Stimulated activated CD8-positive, alpha-beta memory T cell treated with anti-CD3 and anti-CD28 coated beads, Interleukin-4, amount 100 ng/mL, for 24 hours (primary cell): ENCODE data around the gene APLF.
"Not testable (repeated sequence)": the region's sequence is repeated elsewhere in the genome, so short reads cannot be mapped to it uniquely, and the experiment has no call there.

Experiments used
- DNase-seq: peaks from one replicate; pipeline ENCODE4 v3.0.0-alpha.2; 2020; ENCODE audit warnings: low read depth

APLF gene

DNA sequence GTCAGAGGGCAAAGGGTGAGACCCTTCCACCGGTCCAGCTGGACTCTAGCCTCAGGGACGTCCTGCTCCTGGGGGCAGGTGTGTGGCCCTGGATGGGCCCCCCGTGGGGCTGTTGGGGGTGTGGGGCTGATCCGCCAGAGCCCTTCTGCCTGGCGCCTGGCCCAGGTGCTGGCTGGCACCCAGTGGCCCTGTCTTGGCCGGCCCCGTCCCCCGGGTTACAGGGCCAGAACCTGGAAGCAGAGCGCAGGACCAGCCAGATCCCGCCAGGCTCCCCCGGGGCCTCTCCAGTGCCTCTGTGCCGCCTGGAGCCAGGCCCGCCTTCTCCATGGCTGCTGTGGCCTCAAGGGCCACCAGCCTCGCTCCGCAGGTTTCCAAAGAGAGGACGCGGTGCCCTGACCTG is 62.3 kb downstream of the APLF start:
- not testable (repeated sequence) for DNase-seq

DNA sequence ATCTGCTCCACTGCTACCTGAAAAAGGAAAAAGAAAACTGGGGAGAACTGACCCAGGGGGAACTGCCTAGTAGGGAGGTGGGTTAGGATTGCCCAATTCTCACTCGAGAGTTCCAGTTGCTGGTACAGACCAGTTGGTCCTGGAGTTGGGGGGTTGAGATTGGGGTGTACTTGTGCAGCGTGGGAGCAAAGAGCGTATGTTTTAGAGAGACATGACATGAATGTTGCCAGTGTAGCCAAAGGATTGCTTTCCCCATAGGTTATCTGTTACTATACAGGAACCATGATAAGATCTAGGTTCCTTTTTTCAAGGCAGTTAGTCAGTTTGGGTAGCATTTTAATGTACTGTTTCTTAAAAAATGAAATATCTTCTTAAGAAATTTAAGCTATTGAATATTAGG is 68.6 kb downstream of the APLF start:
- no peak for DNase-seq

DNA sequence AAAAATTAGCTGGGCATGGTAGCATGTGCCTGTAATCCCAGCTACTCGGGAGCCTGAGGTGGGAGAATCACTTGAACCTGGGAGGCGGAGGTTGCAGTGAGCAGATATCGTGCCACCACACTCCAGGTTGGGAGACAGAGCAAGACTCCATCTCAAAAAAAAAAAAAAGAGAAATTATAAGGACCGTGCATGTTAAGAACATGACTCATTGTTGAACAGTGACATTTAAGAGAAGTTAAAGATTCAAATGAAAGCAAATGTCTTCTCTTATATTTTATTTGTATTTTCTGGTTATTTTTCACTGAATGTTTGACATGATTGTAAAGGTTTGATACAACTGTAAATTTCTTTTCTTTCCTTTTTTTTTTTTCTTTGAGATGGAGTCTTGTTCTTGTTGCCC is 69.6 kb downstream of the APLF start:
- DNase-seq = no peak

DNA sequence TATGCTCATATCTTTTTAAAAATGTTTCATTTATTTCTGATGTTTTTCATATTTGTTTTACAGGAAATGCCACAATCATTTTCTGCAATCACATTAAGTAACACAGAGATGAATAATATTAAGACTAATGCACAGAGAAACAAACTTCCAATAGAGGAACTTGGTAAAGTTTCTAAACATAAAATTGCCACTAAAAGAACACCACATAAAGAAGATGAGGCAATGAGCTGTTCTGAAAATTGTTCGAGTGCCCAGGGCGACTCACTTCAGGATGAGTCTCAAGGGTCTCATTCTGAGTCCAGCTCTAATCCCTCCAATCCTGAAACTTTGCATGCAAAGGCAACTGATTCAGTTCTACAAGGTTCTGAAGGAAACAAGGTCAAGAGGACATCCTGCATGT is 70.4 kb downstream of the APLF start:
- no peak for DNase-seq

DNA sequence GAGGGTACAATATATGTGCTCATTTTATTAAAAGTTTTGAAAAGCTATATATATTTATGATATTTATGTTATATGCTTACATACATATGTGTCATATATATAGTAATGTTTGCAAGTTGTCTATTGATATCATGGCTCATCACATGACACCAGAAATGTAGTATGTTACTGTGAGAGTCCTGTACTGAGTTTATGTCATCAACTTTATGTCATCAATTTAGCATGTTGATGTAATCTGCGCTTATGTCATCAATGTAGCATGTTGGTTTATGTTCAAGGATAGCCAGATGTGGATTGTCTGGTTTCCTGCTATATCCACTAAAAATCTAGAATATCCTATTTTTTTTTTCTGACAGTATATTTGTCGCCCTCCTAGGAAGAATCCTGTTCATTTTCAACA is 77.4 kb downstream of the APLF start:
- no peak for DNase-seq

DNA sequence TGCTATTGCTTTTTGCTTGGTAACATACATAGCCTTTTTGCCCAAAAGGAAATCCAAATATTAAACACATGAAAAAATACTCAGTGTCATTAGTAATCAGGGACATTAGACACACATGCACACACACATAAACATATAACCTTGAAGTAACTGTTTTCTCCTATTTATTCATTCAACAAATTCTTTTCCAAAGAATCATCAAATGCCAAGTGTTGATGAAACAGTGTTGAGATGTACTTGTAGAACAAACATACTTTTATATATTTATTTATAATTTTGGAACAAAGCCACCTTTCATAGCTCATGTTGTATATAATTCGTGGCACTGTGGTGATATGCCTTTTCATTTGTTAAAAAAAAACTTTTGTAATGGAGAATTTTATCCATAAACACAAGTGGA is 81.0 kb downstream of the APLF start:
- no peak for DNase-seq

DNA sequence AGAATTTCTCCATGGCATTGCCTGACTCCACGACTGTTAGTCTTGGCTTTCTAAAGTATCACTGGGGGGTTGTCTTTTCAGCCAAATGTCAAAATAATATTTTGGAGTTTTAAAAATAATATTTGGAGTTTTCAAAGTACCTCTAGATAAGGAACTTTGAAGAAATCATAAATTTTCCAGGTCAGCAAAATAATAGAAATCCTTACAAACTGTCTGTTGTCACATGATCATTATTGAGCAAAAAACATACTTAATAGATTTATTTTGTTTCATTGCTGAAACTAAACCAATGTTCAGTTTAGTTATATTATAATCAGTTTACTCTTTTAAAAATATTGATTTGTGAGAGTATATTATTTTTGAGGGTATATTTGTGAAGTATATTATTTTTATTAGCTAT is 85.7 kb downstream of the APLF start:
- DNase-seq = no peak

DNA sequence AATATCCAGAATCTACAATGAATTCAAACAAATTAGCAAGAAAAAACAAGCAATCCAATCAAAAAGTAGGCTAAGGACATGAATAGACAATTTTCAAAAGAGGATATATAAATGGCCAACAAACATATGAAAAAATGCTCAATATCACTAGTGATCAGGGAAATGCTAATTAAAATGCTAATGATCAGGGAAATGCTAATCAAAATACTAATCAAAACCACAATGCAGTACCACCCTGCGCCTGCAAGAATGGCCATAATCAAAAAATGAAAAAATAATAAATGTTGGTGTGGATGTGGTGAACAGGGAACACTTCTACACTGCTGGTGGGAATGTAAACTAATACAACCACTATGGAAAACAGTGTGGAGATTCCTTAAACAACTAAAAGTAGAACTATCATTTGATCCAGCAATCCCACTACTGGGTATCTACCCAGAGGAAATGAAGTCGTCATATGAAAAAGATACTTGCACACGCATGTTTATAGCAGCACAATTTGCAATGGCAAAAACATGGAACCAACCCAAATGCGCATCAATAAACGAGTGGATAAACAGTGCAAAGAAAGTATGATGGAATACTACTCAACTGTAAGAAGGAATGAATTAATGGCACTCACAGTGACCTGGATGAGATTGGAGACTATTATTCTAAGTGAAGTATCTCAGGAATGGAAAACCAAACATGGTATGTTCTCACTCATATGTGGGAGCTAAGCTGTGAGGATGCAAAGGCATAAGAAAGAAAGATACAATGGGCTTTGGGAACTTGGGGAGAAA is 88.2 kb downstream of the APLF start:
- DNase-seq = not testable (repeated sequence)

DNA sequence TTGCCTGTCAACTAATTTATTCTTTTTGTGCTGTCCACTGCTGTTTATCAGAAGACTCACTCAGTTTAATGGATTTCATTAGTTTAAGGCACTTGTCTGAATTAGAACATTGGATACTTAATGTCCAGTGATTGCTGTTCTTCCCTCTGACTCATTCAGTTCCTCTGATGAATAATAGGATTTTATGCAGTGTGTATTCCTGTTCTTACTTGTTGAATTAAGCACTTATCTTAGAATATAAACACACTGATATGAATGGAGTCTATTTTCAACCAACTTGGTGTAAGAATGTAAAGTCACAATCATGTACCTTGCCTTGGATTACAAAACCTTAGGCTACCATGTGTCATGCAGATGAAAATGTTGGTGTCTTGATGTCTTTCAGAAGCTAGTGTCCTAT is 89.0 kb downstream of the APLF start:
- no peak for DNase-seq

DNA sequence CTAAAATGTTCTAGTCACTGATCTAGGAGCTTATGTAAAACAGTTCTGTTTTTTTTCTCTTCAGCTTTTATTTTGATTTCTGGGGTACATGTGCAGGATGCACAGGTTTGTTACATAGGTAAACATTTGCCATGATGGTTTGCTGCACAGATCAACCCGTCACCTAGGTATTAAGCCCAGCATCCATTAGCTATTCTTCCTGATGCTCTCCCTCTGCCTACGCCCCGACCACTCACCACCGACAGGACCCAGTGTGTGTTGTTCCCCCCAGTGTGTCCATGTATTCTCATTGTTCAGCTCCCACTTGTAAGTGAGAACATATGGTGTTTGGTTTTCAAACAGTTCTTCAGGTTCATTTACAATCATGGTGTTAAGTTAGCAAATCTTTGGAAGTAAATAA is 91.2 kb downstream of the APLF start:
- DNase-seq = no peak

DNA sequence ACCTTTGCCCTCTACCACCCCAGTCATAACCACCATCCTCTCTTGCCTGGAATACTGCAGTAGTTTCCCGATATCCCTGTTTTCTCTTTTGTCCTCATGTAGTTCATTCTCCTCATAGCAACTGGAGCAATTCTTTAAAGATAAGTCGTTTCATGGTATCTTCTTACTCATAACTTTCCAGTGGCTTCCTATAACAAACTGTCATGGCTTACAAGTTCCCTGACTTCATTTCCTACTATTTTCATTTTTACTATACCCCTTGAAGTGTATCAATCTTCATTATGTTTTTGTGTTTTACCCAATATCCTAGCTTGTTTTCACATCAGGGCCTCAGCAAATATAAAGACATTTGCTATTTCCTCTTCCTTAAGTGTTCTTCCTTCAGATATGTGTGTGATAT is 92.3 kb downstream of the APLF start:
- DNase-seq = no peak

DNA sequence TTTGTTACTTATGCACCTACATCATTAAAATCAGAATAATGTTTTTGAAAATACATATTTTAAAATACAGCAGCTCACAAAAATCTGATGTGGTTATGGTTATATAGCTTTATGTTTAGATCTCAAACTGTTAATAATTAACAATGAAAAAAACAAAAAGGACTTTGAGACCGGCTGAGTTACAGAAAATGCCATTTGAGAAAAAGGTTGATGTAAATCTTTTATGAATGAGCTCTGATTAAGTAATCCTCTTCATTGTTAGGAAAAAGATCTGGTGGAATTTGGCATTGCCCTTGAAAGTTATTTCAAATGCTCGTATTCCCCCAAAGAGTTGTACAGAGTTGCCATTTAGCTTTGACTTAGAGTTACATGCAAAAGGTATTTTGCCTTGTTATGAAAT is 93.2 kb downstream of the APLF start:
- DNase-seq = no peak

DNA sequence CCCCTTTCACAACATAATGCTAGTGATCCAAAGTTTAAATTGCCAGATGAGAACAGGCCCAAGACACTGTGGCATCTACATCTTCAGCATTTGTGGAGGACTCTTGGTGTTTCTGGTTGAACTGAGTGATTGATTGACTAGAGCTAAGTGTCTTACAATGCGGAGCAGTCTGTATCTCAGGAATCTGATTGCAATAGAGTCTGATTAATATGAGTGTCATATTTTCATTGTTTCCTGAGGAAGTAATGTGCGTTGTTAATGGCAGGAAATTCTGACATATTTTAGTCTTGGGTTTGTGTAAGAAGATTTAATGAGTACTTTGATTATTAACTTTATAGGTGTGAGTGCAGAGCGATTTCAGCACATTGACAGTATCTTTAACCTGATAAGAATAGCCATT is 94.0 kb downstream of the APLF start:
- DNase-seq = no peak

DNA sequence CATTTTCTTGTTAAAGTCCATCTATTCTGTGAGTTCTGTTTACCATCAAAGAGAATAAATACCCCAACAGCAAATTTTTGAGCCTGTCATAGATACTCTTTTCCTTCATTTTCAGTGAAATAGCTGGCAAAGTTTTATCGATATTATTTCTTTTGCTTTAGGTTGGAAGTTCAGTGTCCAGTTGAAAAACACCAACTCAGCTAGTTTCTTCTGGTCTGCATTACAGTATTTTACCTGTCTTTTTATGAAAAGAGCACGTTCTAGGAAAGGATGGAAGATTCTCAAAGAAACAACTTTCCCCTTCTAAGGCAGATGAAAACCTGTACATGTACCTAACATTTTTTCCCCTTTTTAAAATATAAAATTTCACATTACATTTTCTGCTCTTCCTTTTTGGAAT is 95.5 kb downstream of the APLF start:
- DNase-seq = no peak

DNA sequence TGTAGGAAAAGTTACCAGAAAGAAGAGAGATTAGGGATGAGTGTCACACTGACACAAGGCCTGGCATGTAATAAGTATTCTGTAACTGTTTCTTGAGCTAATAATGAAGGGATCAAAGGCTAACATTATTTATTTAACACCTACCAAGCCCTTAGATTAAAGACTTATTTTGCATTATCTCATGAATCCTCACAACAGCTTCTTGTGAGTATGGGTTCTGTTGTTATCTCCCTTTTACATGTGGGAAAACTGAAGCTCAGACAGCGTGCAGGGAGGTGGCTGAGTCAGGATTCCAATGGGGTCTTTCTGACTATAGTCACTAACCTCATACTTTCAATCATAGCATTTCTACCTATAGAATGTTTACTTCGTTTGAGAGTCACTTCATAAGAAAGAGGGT is 97.0 kb downstream of the APLF start:
- DNase-seq = no peak

DNA sequence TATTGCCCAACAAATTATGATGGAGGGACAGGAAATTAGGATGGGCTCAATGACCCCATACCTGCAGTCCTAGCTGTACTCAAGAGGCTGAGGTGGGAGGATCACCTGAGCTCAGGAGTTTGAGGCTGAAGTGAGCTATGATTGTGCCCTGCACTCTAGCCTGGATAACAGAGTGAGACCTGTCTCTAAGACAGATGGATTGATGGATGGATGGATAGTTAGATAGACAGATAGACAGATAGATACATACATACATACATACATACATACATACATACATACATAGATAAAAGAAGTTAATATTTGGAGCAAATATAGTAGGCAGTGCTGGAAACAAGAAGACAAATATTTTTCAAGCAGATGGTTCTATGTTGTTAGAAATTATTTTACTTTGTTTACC is 97.9 kb downstream of the APLF start:
- no peak for DNase-seq

DNA sequence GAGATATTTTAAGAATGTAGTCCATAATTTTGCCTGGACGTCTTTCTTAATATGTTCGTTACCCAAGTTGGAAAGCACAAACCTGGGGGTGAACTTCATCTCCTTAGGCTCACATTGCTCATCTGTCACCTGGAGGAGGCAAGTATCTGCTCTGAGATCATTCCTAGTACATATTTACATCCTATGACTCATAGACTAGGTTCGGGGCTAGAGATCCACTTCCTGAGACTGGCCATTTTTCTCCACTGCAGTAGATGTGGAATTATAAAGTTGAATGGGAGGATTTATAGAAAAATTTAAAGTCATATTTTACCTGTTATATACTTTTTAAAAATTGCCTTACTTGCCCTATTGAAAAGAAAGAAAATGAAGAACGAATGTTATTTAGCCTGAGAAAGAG is 98.5 kb downstream of the APLF start:
- DNase-seq = no peak

DNA sequence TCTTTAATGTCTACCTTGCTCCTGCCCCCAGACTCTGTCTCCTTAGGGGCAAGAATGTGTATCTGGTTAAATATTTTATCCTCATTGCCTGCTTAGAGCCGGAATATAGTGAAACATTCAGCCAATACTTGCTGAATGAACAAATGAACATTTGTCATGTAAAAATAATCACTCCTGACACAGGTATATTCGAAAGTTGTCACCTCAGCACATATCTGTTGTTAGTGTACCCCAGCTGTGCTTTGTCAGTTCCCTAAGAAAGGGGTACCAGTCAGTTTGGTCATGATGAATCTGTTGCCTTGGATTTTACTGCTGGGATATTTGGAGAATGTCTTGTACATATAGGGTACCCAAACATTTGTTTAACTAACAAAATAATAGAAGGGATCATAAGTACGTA is 99.0 kb downstream of the APLF start:
- no peak for DNase-seq

DNA sequence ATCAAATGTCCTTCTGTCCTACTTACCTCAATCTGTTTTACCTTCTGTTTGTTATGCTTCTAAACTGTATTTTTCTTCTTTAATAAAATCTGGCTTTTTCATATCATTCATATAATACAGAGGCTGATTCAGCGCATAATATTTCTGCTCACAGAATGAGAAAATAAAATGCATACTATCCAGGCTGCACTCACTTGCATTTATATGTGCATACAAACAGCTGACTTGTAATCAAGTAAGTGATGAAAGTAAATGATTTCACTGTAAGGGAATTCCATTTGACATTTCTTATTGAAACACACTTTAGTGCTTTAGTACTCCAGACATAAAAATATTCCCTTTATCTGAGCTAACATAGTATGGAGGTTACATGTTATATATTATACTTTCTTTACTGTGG is 100.7 kb downstream of the APLF start:
- DNase-seq = no peak

DNA sequence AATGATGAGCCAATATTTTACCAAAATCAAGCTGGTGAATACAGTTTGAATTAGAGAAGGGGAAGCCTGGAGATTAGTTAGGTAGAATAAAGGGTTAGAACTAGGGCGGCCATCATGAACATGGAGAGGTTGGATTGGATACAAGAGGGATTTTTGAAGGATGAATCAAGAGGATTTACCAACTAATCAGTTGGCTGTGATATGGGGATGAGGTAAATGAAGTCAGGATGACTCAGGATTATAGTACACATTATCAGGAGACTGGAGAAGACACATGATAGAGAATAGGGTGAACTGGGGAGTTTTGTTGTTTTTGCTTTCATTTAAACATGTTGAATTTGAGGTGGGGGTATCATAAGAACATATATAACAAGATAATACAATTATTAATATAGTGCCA is 102.2 kb downstream of the APLF start:
- DNase-seq = no peak

DNA sequence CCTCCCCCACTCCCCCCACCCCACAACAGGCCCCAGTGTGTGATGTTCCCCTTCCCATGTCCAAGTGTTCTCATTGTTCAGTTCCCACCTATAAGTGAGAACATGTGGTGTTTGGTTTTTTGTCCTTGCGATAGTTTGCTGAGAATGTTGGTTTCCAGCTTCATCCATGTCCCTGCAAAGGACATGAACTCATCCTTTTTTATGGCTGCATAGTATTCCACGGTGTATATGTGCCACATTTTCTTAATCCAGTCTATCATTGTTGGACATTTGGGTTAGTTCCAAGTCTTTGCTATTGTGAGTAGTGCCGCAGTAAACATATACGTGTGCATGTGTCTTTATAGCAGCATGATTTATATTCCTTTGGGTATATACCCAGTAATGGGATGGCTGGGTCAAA is 103.0 kb downstream of the APLF start:
- DNase-seq = not testable (repeated sequence)

DNA sequence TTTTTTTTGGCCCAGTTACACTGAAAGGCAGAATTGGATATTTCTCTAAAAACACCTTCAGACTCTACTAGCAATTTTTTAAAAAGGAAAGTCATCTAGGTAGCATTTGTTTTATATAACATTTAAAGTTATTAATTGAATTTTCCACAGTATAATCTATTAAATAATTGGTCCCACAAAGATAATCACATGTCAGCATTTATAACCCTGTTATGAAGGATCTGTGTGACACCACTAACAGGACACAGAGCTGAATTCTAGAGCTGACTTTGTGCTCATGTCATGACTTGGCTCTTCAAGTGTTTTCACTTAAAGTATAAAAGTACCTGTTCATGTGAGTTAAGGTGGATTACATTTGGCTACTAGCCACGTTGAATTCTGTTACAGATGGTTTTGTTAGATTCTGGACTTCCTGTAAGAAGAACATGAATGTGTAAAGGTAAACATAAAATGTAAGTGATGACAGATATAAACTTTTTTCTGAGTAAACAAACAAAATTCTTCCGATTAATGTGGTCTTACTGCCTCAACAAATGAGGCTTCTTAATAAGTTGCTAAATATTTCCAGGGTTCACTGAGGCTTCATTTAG is 106.9 kb downstream of the APLF start:
- DNase-seq = no peak

DNA sequence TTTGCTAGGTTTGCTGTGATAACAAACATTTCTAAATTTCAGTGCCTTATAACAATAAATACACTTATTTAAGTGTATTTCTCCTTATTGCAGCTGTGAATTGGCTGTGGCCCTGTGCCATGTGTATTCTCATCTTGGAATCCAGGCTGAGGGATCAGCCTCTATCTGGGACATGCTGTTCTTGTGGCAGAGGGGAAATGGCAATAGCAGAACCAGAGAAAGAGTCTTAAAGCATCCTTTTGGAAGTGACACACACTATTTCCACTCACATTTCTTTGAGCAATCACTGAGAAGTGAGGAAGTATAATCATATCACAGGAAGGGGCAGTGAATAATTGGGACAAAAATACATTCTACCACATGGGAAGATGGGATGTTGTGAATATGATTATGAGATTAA is 109.8 kb downstream of the APLF start:
- DNase-seq = no peak

DNA sequence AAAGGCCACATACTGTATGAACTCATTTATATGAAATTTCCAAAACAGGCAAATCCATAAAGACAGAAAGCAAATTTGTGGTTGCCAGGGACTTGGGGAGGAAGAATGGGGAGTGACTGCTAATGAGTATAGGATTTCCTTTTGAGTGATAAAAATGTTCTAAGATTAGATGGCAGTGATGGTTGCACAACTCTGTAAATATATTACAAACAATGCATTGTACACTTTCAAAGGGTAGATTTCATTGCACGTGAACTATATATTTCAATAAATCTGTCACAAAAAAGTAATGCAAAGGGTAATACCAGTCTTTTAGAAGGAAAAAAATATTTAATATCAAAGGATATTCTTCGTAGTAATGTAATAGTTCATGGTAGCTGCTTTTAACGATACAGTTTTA is 112.3 kb downstream of the APLF start:
- no peak for DNase-seq
